H9 (cell line): ENCODE results near the gene UPF2. TPM values are rescaled to one million over a fixed set of nuclear protein-coding genes. Genes with fewer than 3 reads are reported as not detected.
"Not testable (repeated sequence)": the region's sequence is repeated elsewhere in the genome, so short reads cannot be mapped to it uniquely, and the experiment has no call there.

ENCODE experiments used
- DNase-seq: peaks from one replicate; pipeline ENCODE4 v3.0.0-alpha.2; 2017
- H2AFZ ChIP-seq: one replicate; pipeline ENCODE4 v1.6.1; 2013; ENCODE audit warnings: mild to moderate bottlenecking, low read length, control low read depth, moderate library complexity
- H2AK5ac ChIP-seq: 2 replicates; pipeline ENCODE4 v1.6.1; 2013; ENCODE audit warnings: low read length, control low read depth, mixed read lengths; ENCODE audit not compliant: insufficient read length
- H2BK120ac ChIP-seq: one replicate; pipeline ENCODE4 v1.6.1; 2013; ENCODE audit warnings: low read depth, mild to moderate bottlenecking, low read length, control low read depth, inconsistent platforms; ENCODE audit not compliant: poor library complexity, severe bottlenecking
- H2BK12ac ChIP-seq: 2 replicates; pipeline ENCODE4 v1.6.1; 2013; ENCODE audit warnings: low read length, control low read depth, mixed read lengths, low read depth; ENCODE audit not compliant: insufficient read length
- H2BK15ac ChIP-seq: 2 replicates; pipeline ENCODE4 v1.6.1; 2013; ENCODE audit warnings: low read depth, low read length, control low read depth
- H2BK20ac ChIP-seq: one replicate; pipeline ENCODE4 v1.6.1; 2013; ENCODE audit warnings: low read depth, mild to moderate bottlenecking, low read length, control low read depth, inconsistent platforms; ENCODE audit not compliant: poor library complexity, severe bottlenecking
- H2BK5ac ChIP-seq: 2 replicates; pipeline ENCODE4 v1.6.1; 2013; ENCODE audit warnings: low read length, control low read depth, mixed read lengths; ENCODE audit not compliant: insufficient read length
- H3K14ac ChIP-seq: 2 replicates; pipeline ENCODE4 v1.6.1; 2013; ENCODE audit warnings: low read length, control low read depth; ENCODE audit not compliant: insufficient read depth
- H3K18ac ChIP-seq: 2 replicates; pipeline ENCODE4 v1.6.1; 2013; ENCODE audit warnings: low read depth, mild to moderate bottlenecking, mixed read lengths, low read length, control low read depth; ENCODE audit not compliant: insufficient read length
- H3K23ac ChIP-seq: 2 replicates; pipeline ENCODE4 v1.6.1; 2013; ENCODE audit warnings: low read length, control low read depth, mixed read lengths, low read depth; ENCODE audit not compliant: insufficient read length
- H3K23me2 ChIP-seq: 2 replicates; pipeline ENCODE4 v1.6.1; 2013; ENCODE audit warnings: low read depth, mild to moderate bottlenecking, mixed read lengths, low read length, control low read depth; ENCODE audit not compliant: insufficient read length, poor library complexity, severe bottlenecking
- H3K27ac ChIP-seq: 2 replicates; pipeline ENCODE4 v1.5.1; 2013; ENCODE audit warnings: low read length, control low read depth, mixed read lengths, low read depth; ENCODE audit not compliant: insufficient read length
- H3K27me3 ChIP-seq: 2 replicates; pipeline ENCODE4 v1.6.1; 2013; ENCODE audit warnings: low read length, control low read depth, inconsistent platforms; ENCODE audit not compliant: insufficient read depth
- H3K4ac ChIP-seq: 2 replicates; pipeline ENCODE4 v1.6.1; 2013; ENCODE audit warnings: low read depth, mild to moderate bottlenecking, control low read depth, inconsistent platforms, low read length, moderate library complexity
- H3K4me1 ChIP-seq: 2 replicates; pipeline ENCODE4 v1.6.1; 2013; ENCODE audit warnings: low read length, control low read depth, inconsistent platforms; ENCODE audit not compliant: insufficient read depth
- H3K4me2 ChIP-seq: 2 replicates; pipeline ENCODE4 v1.6.1; 2013; ENCODE audit warnings: low read length, control low read depth, mixed read lengths; ENCODE audit not compliant: insufficient read length, insufficient read depth
- H3K56ac ChIP-seq: 2 replicates; pipeline ENCODE4 v1.6.1; 2013; ENCODE audit warnings: low read depth, mild to moderate bottlenecking, mixed read lengths, low read length, control low read depth; ENCODE audit not compliant: insufficient read length
- H3K79me1 ChIP-seq: 2 replicates; pipeline ENCODE4 v1.6.1; 2013; ENCODE audit warnings: low read depth, mild to moderate bottlenecking, moderate library complexity, low read length, control low read depth, inconsistent platforms; ENCODE audit not compliant: insufficient read depth, poor library complexity, severe bottlenecking
- H3K79me2 ChIP-seq: 2 replicates; pipeline ENCODE4 v1.6.1; 2013; ENCODE audit warnings: low read length, control low read depth, inconsistent platforms; ENCODE audit not compliant: insufficient read depth
- H3K9ac ChIP-seq: 2 replicates; pipeline ENCODE4 v1.6.1; 2013; ENCODE audit warnings: low read length, control low read depth, mixed read lengths; ENCODE audit not compliant: insufficient read length; ENCODE audit errors: extremely low read depth
- H3K9me3 ChIP-seq: one replicate; pipeline ENCODE4 v1.6.1; 2013; ENCODE audit warnings: low read depth, low read length, inconsistent platforms; ENCODE audit not compliant: control insufficient read depth
- H3T11ph ChIP-seq: one replicate; pipeline ENCODE4 v1.6.1; 2013; ENCODE audit warnings: mild to moderate bottlenecking, low read length, control low read depth, inconsistent platforms
- H4K20me1 ChIP-seq: one replicate; pipeline ENCODE4 v1.6.1; 2013; ENCODE audit not compliant: control insufficient read depth, insufficient read length, insufficient read depth
- H4K5ac ChIP-seq: 2 replicates; pipeline ENCODE4 v1.6.1; 2013; ENCODE audit warnings: low read depth, mild to moderate bottlenecking, mixed read lengths, low read length, control low read depth; ENCODE audit not compliant: insufficient read length
- H4K8ac ChIP-seq: replicated peaks from 2 replicates; pipeline ENCODE4 v1.6.1; 2013; ENCODE audit warnings: low read length, control low read depth, mixed read lengths, low read depth; ENCODE audit not compliant: insufficient read length
- H4K91ac ChIP-seq: 2 replicates; pipeline ENCODE4 v1.6.1; 2013; ENCODE audit warnings: low read depth, mild to moderate bottlenecking, moderate library complexity, mixed read lengths, low read length, control low read depth; ENCODE audit not compliant: insufficient read length
- H3K27ac Mint-ChIP-seq, 3 experiments: 2 replicates in 2 of 3; 3 replicates in 1 of 3; pipeline ENCODE4 v1.8.0; 2020 to 2021; ENCODE audit warnings: mixed read lengths in 3 of 3, mild to moderate bottlenecking in 1 of 3, moderate library complexity in 1 of 3
- H3K27me3 Mint-ChIP-seq: 2 replicates; pipeline ENCODE4 v1.8.0; 2021; ENCODE audit warnings: low read depth, mild to moderate bottlenecking, moderate library complexity, mixed read lengths
- H3K36me3 Mint-ChIP-seq, 3 experiments: 2 replicates in 2 of 3; 3 replicates in 1 of 3; pipeline ENCODE4 v1.8.0; 2020 to 2021; ENCODE audit warnings: low read depth in 3 of 3, mixed read lengths in 3 of 3; ENCODE audit not compliant: insufficient read depth in 1 of 3
- H3K4me1 Mint-ChIP-seq, 2 experiments: 2 replicates each; pipeline ENCODE4 v1.8.0; 2020; ENCODE audit warnings: mixed read lengths in 2 of 2
- H3K4me3 Mint-ChIP-seq, 2 experiments: 2 replicates in 1 of 2; 3 replicates in 1 of 2; pipeline ENCODE4 v1.8.0; 2020 to 2021; ENCODE audit warnings: mild to moderate bottlenecking in 2 of 2, mixed read lengths in 2 of 2, moderate library complexity in 1 of 2
- H3K9me3 Mint-ChIP-seq, 2 experiments: 2 replicates in 1 of 2; 3 replicates in 1 of 2; pipeline ENCODE4 v1.8.0; 2020; ENCODE audit warnings: mild to moderate bottlenecking in 2 of 2, mixed read lengths in 2 of 2, moderate library complexity in 1 of 2
- CTCF ChIP-seq: fragments of 200-600 bp; sonication (generic); conservative IDR thresholded peaks from 3 replicates; pipeline ENCODE4 v1.8.0; 2021; ENCODE audit warnings: antibody characterized with exemption, mild to moderate bottlenecking
- WGBS: extraction: QIAGEN DNeasy Blood & Tissue Kit; methylation state at CpG from one replicate; pipeline ENCODE4 v1.1.7; 2013; ENCODE audit warnings: missing lambda C conversion rate, low lambda C conversion rate, mixed read lengths; ENCODE audit not compliant: insufficient read length; ENCODE audit errors: extremely low coverage; 5-methylcytosine and 5-hydroxymethylcytosine counted together
- total RNA-seq: library from RNA; stranded (reverse); gene quantifications from 2 replicates; pipeline ENCODE4 v1.2.1, GENCODE V29; 2021

UPF2 gene
- total RNA-seq, 1 experiment from 2014 or later: 34.1 TPM

GRCh38 chr10:12010353-12010752 is 32.3 kb downstream of the UPF2 start:
- no peaks in the 10 kb centered on the region for H3K79me2 ChIP-seq

GRCh38 chr10:12008842-12009241 is 33.8 kb downstream of the UPF2 start:
- H3K4me1 Mint-ChIP-seq, H4K8ac ChIP-seq, H3K23me2 ChIP-seq, H3K56ac ChIP-seq, H4K5ac ChIP-seq, H3K14ac ChIP-seq, H3K4me2 ChIP-seq, H3T11ph ChIP-seq, H2BK20ac ChIP-seq, H2BK15ac ChIP-seq, H3K79me2 ChIP-seq, H3K9me3 ChIP-seq, H2BK5ac ChIP-seq, DNase-seq, H2BK120ac ChIP-seq, H3K9me3 Mint-ChIP-seq, H3K9ac ChIP-seq, H4K91ac ChIP-seq, H3K23ac ChIP-seq, H3K4ac ChIP-seq, H2AFZ ChIP-seq, H3K79me1 ChIP-seq, H3K27me3 Mint-ChIP-seq, H4K20me1 ChIP-seq, H2BK12ac ChIP-seq, H3K4me1 ChIP-seq, H2AK5ac ChIP-seq, H3K27ac Mint-ChIP-seq, H3K27me3 ChIP-seq, H3K18ac ChIP-seq, H3K4me3 Mint-ChIP-seq, H3K27ac ChIP-seq: not testable (repeated sequence)
- peaks cover 50 to 70% (median 70%) of the 10 kb centered on the region in 3 experiments for H3K36me3 Mint-ChIP-seq

More at GRCh38 chr10:12010353-12010752, 32.3 kb downstream of the UPF2 start:
- Histone ChIP-seq H2BK120ac (no peak overlapping the region), H3K79me1 (peaks cover 3% of the 10 kb centered on the region), H3K18ac (no peak overlapping the region), H3K23me2 (no peaks in the 10 kb centered on the region), H3K14ac (no peak overlapping the region), H3K9ac (no peak overlapping the region), H3T11ph (no peak overlapping the region), H3K9me3 (no peaks in the 10 kb centered on the region), H4K8ac (no peak overlapping the region), H2BK15ac (no peak overlapping the region), H4K20me1 (no peaks in the 10 kb centered on the region), H3K4me1 (no peaks in the 10 kb centered on the region; the same call in 1 of the 2 replicates), H2AK5ac (no peak overlapping the region), H3K4ac (no peak overlapping the region), H3K27me3 (no peaks in the 10 kb centered on the region), H3K56ac (no peak overlapping the region), H3K4me2 (no peak overlapping the region), H4K5ac (no peak overlapping the region), H2BK12ac (no peak overlapping the region), H2BK5ac (no peak overlapping the region), H3K27ac (no peak overlapping the region), H2AFZ (no peak overlapping the region), H3K23ac (no peak overlapping the region), H2BK20ac (no peak overlapping the region), H4K91ac (no peak overlapping the region)
- no peak for TF ChIP-seq CTCF
- Mint-ChIP-seq H3K4me3 (no peak overlapping the region), H3K9me3 (peaks cover 7% of the 10 kb centered on the region in 2 experiments; a peak in 4 of 5 replicates), H3K4me1 (peaks cover 3 to 4% of the 10 kb centered on the region in 2 experiments; a peak in 3 of 4 replicates), H3K27ac (no peak overlapping the region), H3K36me3 (peaks cover 54 to 61% (median 59%) of the 10 kb centered on the region in 3 experiments), H3K27me3 (no peaks in the 10 kb centered on the region)
- no CpG with 5 or more reads among the region's 4 CpGs for WGBS
- no peak for DNase-seq
